CD14-positive monocyte (primary cell): Measurements from ENCODE around the gene EXOC1. TPM values are rescaled to one million over a fixed set of nuclear protein-coding genes. Genes with fewer than 3 reads are reported as not detected.

Experiments
- DNase-seq, 3 donors: peaks; one replicate each; pipeline ENCODE4 v3.0.0-alpha.2; 2011 to 2022
- H2AFZ ChIP-seq: 2 replicates; pipeline ENCODE4 v1.6.0; 2012; ENCODE audit warnings: mild to moderate bottlenecking, low read depth, low read length, inconsistent platforms; ENCODE audit not compliant: insufficient read depth, poor library complexity, severe bottlenecking
- H3K27ac ChIP-seq, 2 donors: 1 replicate in 1 of 2; 2 replicates in 1 of 2; pipeline ENCODE4 v1.5.1; 2012 to 2013; ENCODE audit warnings: low read length in 2 of 2, control low read depth in 1 of 2, inconsistent platforms in 1 of 2, low read depth in 1 of 2, mild to moderate bottlenecking in 1 of 2
- H3K27me3 ChIP-seq, 2 donors: one replicate each; pipeline versions ENCODE4 v1.6.0 to v1.6.1; 2011 to 2013; ENCODE audit warnings: low read length in 2 of 2; ENCODE audit not compliant: control insufficient read depth in 2 of 2, insufficient read depth in 2 of 2
- H3K36me3 ChIP-seq, 2 donors: replicated peaks in 1 of 2; 1 replicate in 1 of 2; 2 replicates in 1 of 2; pipeline versions ENCODE4 v1.5.1 to v1.6.1; 2012 to 2013; ENCODE audit warnings: low read length in 2 of 2, control low read depth in 1 of 2, inconsistent platforms in 1 of 2, mild to moderate bottlenecking in 1 of 2; ENCODE audit not compliant: insufficient read depth in 2 of 2, control insufficient read depth in 1 of 2
- H3K4me1 ChIP-seq, 2 donors: 1 replicate in 1 of 2; 2 replicates in 1 of 2; pipeline versions ENCODE4 v1.5.1 to v1.6.1; 2012 to 2013; ENCODE audit warnings: low read length in 2 of 2, control low read depth in 1 of 2, inconsistent platforms in 1 of 2, mild to moderate bottlenecking in 1 of 2, moderate library complexity in 1 of 2; ENCODE audit not compliant: insufficient read depth in 2 of 2, control insufficient read depth in 1 of 2
- H3K4me2 ChIP-seq: replicated peaks from 2 replicates; pipeline ENCODE3; 2012; ENCODE audit warnings: low read length, moderate library complexity, mild to moderate bottlenecking; ENCODE audit not compliant: poor library complexity, severe bottlenecking; ENCODE audit errors: extremely low read depth
- H3K4me3 ChIP-seq, 3 experiments: fragments of 200-600 bp in 1 of 3; sonication (generic) in 1 of 3; replicated peaks in 1 of 3; 1 replicate in 2 of 3; 2 replicates in 1 of 3; pipeline ENCODE4 v1.5.1; 2011 to 2013; ENCODE audit warnings: low read length in 3 of 3, mild to moderate bottlenecking in 3 of 3, control low read depth in 2 of 3, low read depth in 2 of 3, inconsistent platforms in 1 of 3, moderate library complexity in 1 of 3
- H3K79me2 ChIP-seq: 2 replicates; pipeline ENCODE4 v1.6.0; 2012; ENCODE audit warnings: mild to moderate bottlenecking, control low read depth, inconsistent platforms, low read length, moderate library complexity; ENCODE audit not compliant: insufficient read depth
- H3K9ac ChIP-seq: 2 replicates; pipeline ENCODE4 v1.6.0; 2017; ENCODE audit warnings: low read length, mild to moderate bottlenecking; ENCODE audit not compliant: insufficient read depth, poor library complexity, severe bottlenecking
- H3K9me3 ChIP-seq, 2 donors: replicated peaks in 1 of 2; 1 replicate in 1 of 2; 2 replicates in 1 of 2; pipeline versions ENCODE4 v1.5.1 to v1.6.1; 2012 to 2013; ENCODE audit warnings: low read length in 2 of 2, control low read depth in 1 of 2; ENCODE audit not compliant: control insufficient read depth in 1 of 2, insufficient read depth in 1 of 2
- H4K20me1 ChIP-seq: 2 replicates; pipeline ENCODE4 v1.6.0; 2012; ENCODE audit warnings: mild to moderate bottlenecking, low read length, control low read depth, moderate library complexity; ENCODE audit not compliant: insufficient read depth
- H3K27ac Mint-ChIP-seq, 7 donors: one replicate each; pipeline ENCODE4 v1.8.0; 2020; ENCODE audit warnings: mild to moderate bottlenecking in 7 of 7, mixed read lengths in 7 of 7, moderate library complexity in 6 of 7, inconsistent platforms in 2 of 7
- H3K27me3 Mint-ChIP-seq, 3 donors: one replicate each; pipeline ENCODE4 v1.8.0; 2021 to 2022; ENCODE audit warnings: low read depth in 3 of 3, mild to moderate bottlenecking in 3 of 3, mixed read lengths in 3 of 3, moderate library complexity in 3 of 3, inconsistent platforms in 1 of 3
- H3K36me3 Mint-ChIP-seq, 2 donors: one replicate each; pipeline ENCODE4 v1.8.0; 2020; ENCODE audit warnings: mixed read lengths in 2 of 2, inconsistent platforms in 1 of 2, mild to moderate bottlenecking in 1 of 2
- H3K4me1 Mint-ChIP-seq: one replicate; pipeline ENCODE4 v1.8.0; 2020; ENCODE audit warnings: mild to moderate bottlenecking, mixed read lengths
- H3K4me3 Mint-ChIP-seq, 2 donors: one replicate each; pipeline ENCODE4 v1.8.0; 2020; ENCODE audit warnings: mild to moderate bottlenecking in 2 of 2, mixed read lengths in 2 of 2, moderate library complexity in 1 of 2
- H3K9me3 Mint-ChIP-seq, 7 donors: one replicate each; pipeline ENCODE4 v1.8.0; 2020 to 2022; ENCODE audit warnings: mixed read lengths in 7 of 7, mild to moderate bottlenecking in 6 of 7, moderate library complexity in 6 of 7, inconsistent platforms in 2 of 7
- CTCF ChIP-seq: fragments of 200-600 bp; IDR thresholded peaks from one replicate; pipeline ENCODE4 v1.8.0; 2022; ENCODE audit warnings: antibody characterized with exemption, mild to moderate bottlenecking
- WGBS: methylation state at CpG from one replicate; pipeline ENCODE4 v1.1.5; 2013; ENCODE audit warnings: missing lambda C conversion rate; ENCODE audit not compliant: insufficient coverage; 5-methylcytosine and 5-hydroxymethylcytosine counted together
- intact Hi-C, 2 donors: fragments of 100-400 bp; cut with micrococcal nuclease; formaldehyde crosslinking; loops; one replicate each; pipeline versions ENCODE4 v1.15.0 to v1.15.1; 2023
- polyA plus RNA-seq, 3 donors: library from polyadenylated mRNA; depleted of rRNA in 1 of 3; unstranded in 2 of 3; stranded (reverse) in 1 of 3; fragments of 300-500 nt in 2 of 3; fragments of >200 nt in 1 of 3; fragmentation: Illumina TruSeq in 2 of 3; gene quantifications; 1 replicate in 2 of 3; 2 replicates in 1 of 3; pipeline ENCODE4 v1.2.3, GENCODE V29; 2012 to 2021

Gene EXOC1
- polyA plus RNA-seq, 3 donors: 13.7 to 22.9 (median 21.2) TPM

- Mint-ChIP-seq H3K4me1 (no peaks in the 10 kb centered on the region), H3K27ac (no peak overlapping the region), H3K27me3 (peaks cover 1 to 5% (median 3%) of the 10 kb centered on the region in 3 donors), H3K4me3 (no peak overlapping the region), H3K9me3 (peaks cover 0 to 5% (median 3%) of the 10 kb centered on the region in 7 donors), H3K36me3 (no peaks in the 10 kb centered on the region)
- no peaks in the 10 kb centered on the region for H4K20me1 ChIP-seq
- no peaks in the 10 kb centered on the region for H3K9me3 ChIP-seq
- H3K9ac ChIP-seq: no peak overlapping the region
- no peaks in the 10 kb centered on the region for H3K79me2 ChIP-seq
- WGBS: 92% methylated on average over 3 of the region's 5 CpGs
- H3K4me2 ChIP-seq: no peak overlapping the region
- no peak for DNase-seq
- no peak for TF ChIP-seq CTCF
- no peaks in the 10 kb centered on the region for H3K4me1 ChIP-seq
- no peaks in the 10 kb centered on the region for H3K27me3 ChIP-seq
- no peak overlapping the region for H2AFZ ChIP-seq
- H3K4me3 ChIP-seq: no peak overlapping the region
- no peak overlapping the region for H3K27ac ChIP-seq
- H3K36me3 ChIP-seq: no peaks in the 10 kb centered on the region
- intact Hi-C loops: no loop called here
Observed at GRCh38 chr4:55808632-55809031, 44.8 kb upstream of the EXOC1 start.

GRCh38 chr4:55817691-55818090 lies 35.8 kb upstream of the EXOC1 start:
- TF ChIP-seq CTCF: no peak
- Histone ChIP-seq H3K4me2 (no peak overlapping the region), H2AFZ (no peak overlapping the region), H4K20me1 (no peaks in the 10 kb centered on the region), H3K4me3 (no peak overlapping the region), H3K9ac (no peak overlapping the region), H3K79me2 (no peaks in the 10 kb centered on the region), H3K4me1 (peaks cover 0 to 4% of the 10 kb centered on the region in 2 donors), H3K27me3 (peaks cover 0 to 5% of the 10 kb centered on the region in 2 donors), H3K9me3 (no peaks in the 10 kb centered on the region), H3K27ac (no peak overlapping the region), H3K36me3 (no peaks in the 10 kb centered on the region)
- intact Hi-C loops: no loop called here
- no peak overlapping the region for H3K27ac Mint-ChIP-seq
- DNase-seq: no peak
- peaks cover 9% of the 10 kb centered on the region for H3K4me1 Mint-ChIP-seq
- H3K27me3 Mint-ChIP-seq: peaks cover 7 to 9% (median 8%) of the 10 kb centered on the region in 3 donors
- H3K4me3 Mint-ChIP-seq: no peak overlapping the region
- WGBS: no CpG with 5 or more reads among the region's 3 CpGs
- peaks cover 0 to 6% (median 2%) of the 10 kb centered on the region in 7 donors for H3K9me3 Mint-ChIP-seq
- no peaks in the 10 kb centered on the region for H3K36me3 Mint-ChIP-seq
